Measurements from ENCODE around the gene XPO6. TPM values are rescaled to one million over a fixed set of nuclear protein-coding genes. Genes with fewer than 3 reads are reported as not detected.
A peak's percentile ranks its signal among the peaks of the same experiment; 100 is the strongest.
"Not testable (repeated sequence)": the region's sequence is repeated elsewhere in the genome, so short reads cannot be mapped to it uniquely, and the experiment has no call there.

XPO6 gene
- total and polyA plus RNA-seq, 2 donors: 67.9 to 161 TPM

DNA sequence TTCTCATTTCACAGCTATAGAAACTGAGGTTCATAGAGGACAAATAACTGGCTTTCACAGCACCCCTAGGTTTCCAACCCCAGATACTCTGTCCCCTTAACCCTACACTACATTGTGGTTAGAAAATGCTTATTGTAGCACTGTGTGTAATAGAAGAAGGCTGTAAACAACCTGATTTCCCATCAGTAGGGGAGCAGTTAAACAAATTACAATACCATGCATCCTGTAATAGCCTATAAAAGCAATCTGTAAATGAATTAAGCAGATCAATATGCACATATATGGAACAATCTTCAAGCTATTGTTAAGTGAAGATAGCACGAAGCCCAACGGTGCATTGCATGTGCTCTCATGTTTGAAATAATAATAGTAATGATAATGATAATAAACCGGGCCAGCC lies 39.2 kb upstream of the XPO6 start:
- Histone ChIP-seq H3K9me3 (ENCODE audit: control insufficient read depth in 2 of 2, insufficient read depth in 1 of 2, low read length in 1 of 2) (no peaks in the 10 kb centered on the region), H3K27me3 (ENCODE audit: control insufficient read depth in 2 of 2, insufficient read depth in 1 of 2, low read length in 1 of 2) (peaks cover 0 to 2% of the 10 kb centered on the region in 2 donors), H3K36me3 (ENCODE audit: control insufficient read depth in 2 of 2, insufficient read depth in 2 of 2, low read length in 1 of 2) (no peaks in the 10 kb centered on the region), H3K4me1 (ENCODE audit: control insufficient read depth in 2 of 2, insufficient read depth in 2 of 2, low read length in 2 of 2) (no peaks in the 10 kb centered on the region), H3K27ac (ENCODE audit: low read depth in 1 of 2, low read length in 1 of 2) (no peak overlapping the region), H3K4me3 (ENCODE audit: low read length in 2 of 2) (no peak overlapping the region)
- WGBS: 77% methylated on average over 3 of the region's 3 CpGs
- DNase-seq (ENCODE audit: low read depth in 6 of 9, low spot score in 9 of 9): no peak

DNA sequence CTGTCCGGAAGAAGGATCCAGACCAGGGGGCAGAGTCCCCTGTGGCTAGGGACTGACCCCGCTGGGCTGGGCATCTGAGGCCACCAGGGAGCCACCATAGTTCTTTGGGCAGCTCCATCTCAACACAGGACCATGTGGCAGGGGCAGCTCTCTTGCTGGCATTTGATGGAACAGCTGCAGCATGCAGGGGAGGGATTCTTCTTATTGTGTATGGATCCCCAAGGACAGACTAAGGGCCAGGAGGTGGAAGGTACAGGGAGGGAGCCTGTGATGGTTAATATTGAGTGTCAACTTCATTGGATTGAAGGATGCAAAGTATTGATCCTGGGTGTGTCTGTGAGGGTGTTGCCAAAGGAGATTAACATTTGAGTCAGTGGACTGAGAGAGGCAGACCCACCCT lies 37.7 kb upstream of the XPO6 start:
- WGBS: 84% methylated on average over 2 of the region's 2 CpGs
- H3K27ac ChIP-seq (ENCODE audit: low read depth in 1 of 2, low read length in 1 of 2); DNase-seq (ENCODE audit: low read depth in 6 of 9, low spot score in 9 of 9); H3K27me3 ChIP-seq (ENCODE audit: control insufficient read depth in 2 of 2, insufficient read depth in 1 of 2, low read length in 1 of 2); H3K36me3 ChIP-seq (ENCODE audit: control insufficient read depth in 2 of 2, insufficient read depth in 2 of 2, low read length in 1 of 2); H3K4me3 ChIP-seq (ENCODE audit: low read length in 2 of 2); H3K4me1 ChIP-seq (ENCODE audit: control insufficient read depth in 2 of 2, insufficient read depth in 2 of 2, low read length in 2 of 2); H3K9me3 ChIP-seq (ENCODE audit: control insufficient read depth in 2 of 2, insufficient read depth in 1 of 2, low read length in 1 of 2): not testable (repeated sequence)

DNA sequence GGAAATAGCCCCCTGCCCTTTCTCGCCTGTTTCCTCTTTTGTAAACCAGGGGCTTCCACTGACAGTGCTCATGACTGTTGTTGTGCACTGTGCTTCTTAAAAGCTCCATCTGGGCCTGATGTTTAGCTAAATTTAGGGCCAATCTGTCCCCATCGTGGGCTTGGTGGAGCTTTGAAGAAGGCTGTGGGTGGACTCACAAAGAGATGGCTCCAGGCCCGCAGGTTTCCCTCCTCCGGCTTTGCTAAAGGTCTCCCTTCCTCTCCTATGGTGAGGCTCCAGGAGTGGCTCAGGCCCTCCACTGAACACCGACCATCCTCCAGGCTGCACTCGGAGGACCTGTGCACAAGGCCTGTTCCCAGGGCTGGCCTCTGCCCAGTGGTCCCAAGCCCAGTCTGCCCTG lies 30.2 kb upstream of the XPO6 start:
- Histone ChIP-seq H3K4me3 (ENCODE audit: low read length in 2 of 2) (no peak overlapping the region), H3K27me3 (ENCODE audit: control insufficient read depth in 2 of 2, insufficient read depth in 1 of 2, low read length in 1 of 2) (no peaks in the 10 kb centered on the region), H3K9me3 (ENCODE audit: control insufficient read depth in 2 of 2, insufficient read depth in 1 of 2, low read length in 1 of 2) (peaks cover 0 to 2% of the 10 kb centered on the region in 2 donors), H3K27ac (ENCODE audit: low read depth in 1 of 2, low read length in 1 of 2) (no peak overlapping the region), H3K36me3 (ENCODE audit: control insufficient read depth in 2 of 2, insufficient read depth in 2 of 2, low read length in 1 of 2) (no peaks in the 10 kb centered on the region), H3K4me1 (ENCODE audit: control insufficient read depth in 2 of 2, insufficient read depth in 2 of 2, low read length in 2 of 2) (no peaks in the 10 kb centered on the region)
- no peak for DNase-seq (ENCODE audit: low read depth in 6 of 9, low spot score in 9 of 9)
- 94% methylated on average over 6 of the region's 6 CpGs for WGBS

DNA sequence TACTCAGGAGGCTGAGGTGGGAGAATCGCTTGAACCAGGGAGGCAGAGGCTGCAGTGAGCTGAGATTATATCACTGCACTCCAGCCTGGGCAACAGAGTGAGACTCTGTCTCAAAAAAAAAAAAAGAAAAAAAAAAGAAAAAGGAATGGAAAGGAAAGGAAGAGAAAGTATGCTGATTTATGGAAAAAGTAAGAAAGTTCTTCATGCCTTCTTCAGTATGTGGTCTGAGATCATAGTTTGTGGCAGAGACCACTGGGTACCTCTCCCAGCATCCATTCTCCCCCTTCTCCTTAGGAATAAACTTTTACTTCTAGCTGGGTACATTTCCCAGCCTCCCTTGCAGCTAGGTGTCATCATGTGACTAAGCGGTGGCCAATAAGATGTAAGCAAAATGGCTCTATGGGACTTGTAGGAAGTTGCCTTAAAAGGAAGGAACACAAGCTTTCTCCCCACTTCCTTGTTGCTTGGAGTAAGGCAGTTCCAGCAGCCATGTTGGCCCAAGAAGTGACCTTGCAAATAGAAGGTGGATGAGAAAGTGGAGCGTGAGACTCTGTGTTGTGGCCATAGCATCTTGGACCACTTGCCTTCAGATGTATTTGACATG lies 26.1 kb upstream of the XPO6 start:
- no peaks in the 10 kb centered on the region for H3K36me3 ChIP-seq (ENCODE audit: control insufficient read depth in 2 of 2, insufficient read depth in 2 of 2, low read length in 1 of 2)
- DNase-seq (ENCODE audit: low read depth in 6 of 9, low spot score in 9 of 9): no peak
- 99% methylated on average over 3 of the region's 3 CpGs for WGBS
- H3K4me3 ChIP-seq (ENCODE audit: low read length in 2 of 2): no peak overlapping the region
- H3K27ac ChIP-seq (ENCODE audit: low read depth in 1 of 2, low read length in 1 of 2): no peak overlapping the region
- no peaks in the 10 kb centered on the region for H3K4me1 ChIP-seq (ENCODE audit: control insufficient read depth in 2 of 2, insufficient read depth in 2 of 2, low read length in 2 of 2)
- peaks cover 0 to 2% of the 10 kb centered on the region in 2 donors for H3K9me3 ChIP-seq (ENCODE audit: control insufficient read depth in 2 of 2, insufficient read depth in 1 of 2, low read length in 1 of 2)
- no peaks in the 10 kb centered on the region for H3K27me3 ChIP-seq (ENCODE audit: control insufficient read depth in 2 of 2, insufficient read depth in 1 of 2, low read length in 1 of 2)

DNA sequence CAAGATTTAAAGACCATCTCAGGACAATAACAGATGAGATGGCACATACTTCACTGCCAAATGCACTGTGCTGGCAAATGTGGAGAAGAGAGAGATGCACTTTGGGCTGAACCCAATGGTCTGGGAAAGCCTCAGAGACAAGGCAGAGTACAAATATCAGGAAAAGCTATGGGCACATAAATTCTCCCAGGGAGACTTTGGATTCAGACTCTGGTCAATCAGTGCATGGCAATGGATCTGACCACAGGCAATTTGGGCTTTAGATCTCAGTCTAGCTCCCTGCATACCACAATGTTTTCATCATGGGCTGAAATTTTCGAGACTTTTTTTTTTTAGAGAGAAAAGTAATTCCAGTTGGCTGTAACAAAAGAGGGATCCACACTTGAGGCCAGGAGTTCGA lies 20.0 kb upstream of the XPO6 start:
- H3K36me3 ChIP-seq (ENCODE audit: control insufficient read depth in 2 of 2, insufficient read depth in 2 of 2, low read length in 1 of 2): no peaks in the 10 kb centered on the region
- no peaks in the 10 kb centered on the region for H3K9me3 ChIP-seq (ENCODE audit: control insufficient read depth in 2 of 2, insufficient read depth in 1 of 2, low read length in 1 of 2)
- no peak overlapping the region for H3K4me3 ChIP-seq (ENCODE audit: low read length in 2 of 2)
- DNase-seq (ENCODE audit: low read depth in 6 of 9, low spot score in 9 of 9): no peak
- no peak overlapping the region for H3K27ac ChIP-seq (ENCODE audit: low read depth in 1 of 2, low read length in 1 of 2)
- no peaks in the 10 kb centered on the region for H3K27me3 ChIP-seq (ENCODE audit: control insufficient read depth in 2 of 2, insufficient read depth in 1 of 2, low read length in 1 of 2)
- H3K4me1 ChIP-seq (ENCODE audit: control insufficient read depth in 2 of 2, insufficient read depth in 2 of 2, low read length in 2 of 2): no peaks in the 10 kb centered on the region
- WGBS: 96% methylated on average over 2 of the region's 2 CpGs

DNA sequence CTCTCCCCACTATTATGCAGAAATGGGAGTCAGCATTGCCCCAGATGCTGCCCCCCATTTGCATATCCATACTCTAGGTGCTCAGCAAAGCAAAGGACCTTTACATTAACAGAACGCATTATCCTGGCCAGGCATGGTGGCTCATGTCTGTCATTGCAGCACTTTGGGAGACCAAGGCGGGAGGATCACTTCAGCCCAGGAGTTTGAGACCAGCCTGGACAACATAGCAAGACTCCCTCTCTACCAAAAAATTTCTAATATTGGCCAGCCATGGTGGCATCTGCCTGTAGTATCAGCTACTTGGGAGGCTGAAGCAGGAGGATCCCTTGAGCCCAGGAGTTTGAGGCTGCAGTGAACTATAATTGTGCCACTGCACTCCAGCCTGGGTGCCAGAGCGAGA lies 12.1 kb upstream of the XPO6 start:
- not testable (repeated sequence) for H3K27me3 ChIP-seq (ENCODE audit: control insufficient read depth in 2 of 2, insufficient read depth in 1 of 2, low read length in 1 of 2); H3K9me3 ChIP-seq (ENCODE audit: control insufficient read depth in 2 of 2, insufficient read depth in 1 of 2, low read length in 1 of 2); H3K4me1 ChIP-seq (ENCODE audit: control insufficient read depth in 2 of 2, insufficient read depth in 2 of 2, low read length in 2 of 2); H3K36me3 ChIP-seq (ENCODE audit: control insufficient read depth in 2 of 2, insufficient read depth in 2 of 2, low read length in 1 of 2); H3K27ac ChIP-seq (ENCODE audit: low read depth in 1 of 2, low read length in 1 of 2); H3K4me3 ChIP-seq (ENCODE audit: low read length in 2 of 2); DNase-seq (ENCODE audit: low read depth in 6 of 9, low spot score in 9 of 9)
- WGBS: 95% methylated on average over 3 of the region's 3 CpGs

DNA sequence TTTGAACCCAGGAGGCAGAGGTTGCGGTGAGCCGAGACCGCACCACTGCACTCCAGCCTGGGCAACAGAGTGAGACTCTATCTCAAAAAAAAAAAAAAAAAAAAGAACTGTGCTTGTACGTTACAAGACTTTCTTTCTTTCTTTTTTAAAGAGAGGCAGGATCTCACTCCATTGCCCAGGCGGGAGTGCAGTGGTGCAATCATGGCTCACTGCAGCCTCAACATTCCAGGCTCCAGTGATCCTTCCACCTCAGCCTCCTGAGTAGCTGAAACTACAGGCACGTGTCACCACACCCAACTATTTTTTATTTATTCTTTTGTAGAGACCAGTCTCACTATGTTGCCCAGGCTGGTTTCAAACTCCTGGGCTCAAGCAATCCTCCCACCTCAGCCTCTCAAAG lies 8.0 kb upstream of the XPO6 start:
- not testable (repeated sequence) for DNase-seq (ENCODE audit: low read depth in 6 of 9, low spot score in 9 of 9); H3K4me1 ChIP-seq (ENCODE audit: control insufficient read depth in 2 of 2, insufficient read depth in 2 of 2, low read length in 2 of 2); H3K9me3 ChIP-seq (ENCODE audit: control insufficient read depth in 2 of 2, insufficient read depth in 1 of 2, low read length in 1 of 2); H3K27me3 ChIP-seq (ENCODE audit: control insufficient read depth in 2 of 2, insufficient read depth in 1 of 2, low read length in 1 of 2); H3K4me3 ChIP-seq (ENCODE audit: low read length in 2 of 2); H3K27ac ChIP-seq (ENCODE audit: low read depth in 1 of 2, low read length in 1 of 2); H3K36me3 ChIP-seq (ENCODE audit: control insufficient read depth in 2 of 2, insufficient read depth in 2 of 2, low read length in 1 of 2)
- 95% methylated on average over 6 of the region's 6 CpGs for WGBS

DNA sequence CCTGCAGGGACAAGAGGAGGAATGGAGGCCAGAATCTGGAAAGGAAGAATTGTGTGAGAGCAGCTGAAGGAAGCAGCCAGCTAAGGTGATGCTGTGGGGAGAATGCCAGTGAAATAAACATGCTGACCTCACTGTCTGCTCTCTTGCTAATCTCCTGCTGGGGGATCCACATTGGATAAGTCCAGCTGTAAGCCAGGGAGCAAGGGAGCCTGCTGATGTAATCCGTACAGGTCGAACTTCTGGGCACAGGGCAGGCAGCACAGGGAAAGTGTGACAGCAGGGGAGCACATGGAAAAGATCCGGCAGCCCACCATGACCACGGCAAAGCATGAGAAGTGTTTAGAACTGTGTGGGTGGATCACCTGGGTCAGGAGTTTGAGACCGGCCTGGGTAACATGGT lies 7.5 kb upstream of the XPO6 start:
- no peaks in the 10 kb centered on the region for H3K27me3 ChIP-seq (ENCODE audit: control insufficient read depth in 2 of 2, insufficient read depth in 1 of 2, low read length in 1 of 2)
- no peaks in the 10 kb centered on the region for H3K9me3 ChIP-seq (ENCODE audit: control insufficient read depth in 2 of 2, insufficient read depth in 1 of 2, low read length in 1 of 2)
- H3K4me1 ChIP-seq (ENCODE audit: control insufficient read depth in 2 of 2, insufficient read depth in 2 of 2, low read length in 2 of 2): no peaks in the 10 kb centered on the region
- no peak for DNase-seq (ENCODE audit: low read depth in 6 of 9, low spot score in 9 of 9)
- H3K27ac ChIP-seq (ENCODE audit: low read depth in 1 of 2, low read length in 1 of 2): no peak overlapping the region
- no peak overlapping the region for H3K4me3 ChIP-seq (ENCODE audit: low read length in 2 of 2)
- H3K36me3 ChIP-seq (ENCODE audit: control insufficient read depth in 2 of 2, insufficient read depth in 2 of 2, low read length in 1 of 2): no peaks in the 10 kb centered on the region
- WGBS: 98% methylated on average over 5 of the region's 5 CpGs

DNA sequence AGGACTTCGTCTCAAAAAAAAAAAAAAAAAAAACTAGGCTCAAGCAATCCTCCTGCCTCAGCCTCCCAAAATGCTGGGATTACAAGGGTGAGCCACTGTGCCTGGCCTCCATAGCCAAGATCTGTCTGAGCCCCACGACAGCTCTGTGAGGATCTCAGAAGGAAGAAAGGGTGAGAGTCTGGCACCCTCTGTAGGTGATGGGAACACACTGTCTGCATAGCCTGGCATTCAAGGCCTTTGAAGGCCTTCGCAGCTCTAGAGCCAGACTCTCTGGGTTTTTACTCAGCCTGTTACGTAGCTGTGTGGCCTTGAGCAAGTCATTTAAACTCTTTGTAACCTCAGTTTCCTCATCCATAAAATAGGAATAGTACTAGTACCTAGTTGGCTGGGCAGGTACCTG lies 6.3 kb upstream of the XPO6 start:
- Histone ChIP-seq H3K4me3 (ENCODE audit: low read length in 2 of 2) (no peak overlapping the region), H3K27ac (ENCODE audit: low read depth in 1 of 2, low read length in 1 of 2) (no peak overlapping the region), H3K36me3 (ENCODE audit: control insufficient read depth in 2 of 2, insufficient read depth in 2 of 2, low read length in 1 of 2) (no peaks in the 10 kb centered on the region), H3K4me1 (ENCODE audit: control insufficient read depth in 2 of 2, insufficient read depth in 2 of 2, low read length in 2 of 2) (no peaks in the 10 kb centered on the region), H3K27me3 (ENCODE audit: control insufficient read depth in 2 of 2, insufficient read depth in 1 of 2, low read length in 1 of 2) (no peaks in the 10 kb centered on the region), H3K9me3 (ENCODE audit: control insufficient read depth in 2 of 2, insufficient read depth in 1 of 2, low read length in 1 of 2) (no peaks in the 10 kb centered on the region)
- WGBS: 71% methylated on average over 4 of the region's 4 CpGs
- peak in 7 of 9 donors; percentile 37 to 82 (median 57) for DNase-seq (ENCODE audit: low read depth in 6 of 9, low spot score in 9 of 9)

DNA sequence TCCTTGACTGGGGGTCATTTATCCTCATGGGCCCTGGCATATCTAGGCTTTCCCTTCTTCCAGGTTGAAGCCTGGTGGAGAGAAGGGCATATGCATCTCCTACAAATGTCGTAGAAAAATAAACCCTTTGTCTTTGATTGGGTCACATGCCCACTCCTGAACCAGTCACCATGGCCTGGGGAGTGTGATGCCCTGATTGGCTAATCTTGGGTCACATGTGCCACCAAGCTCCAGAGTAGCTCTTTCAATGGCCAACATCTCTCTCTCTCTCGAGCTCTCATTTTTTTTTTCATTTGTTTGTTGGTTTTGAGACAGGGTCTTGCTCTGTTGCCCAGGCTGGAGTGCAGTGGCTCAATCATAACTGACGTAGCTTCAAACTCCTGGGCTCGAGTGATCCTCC lies 5.6 kb upstream of the XPO6 start:
- Histone ChIP-seq H3K27ac (ENCODE audit: low read depth in 1 of 2, low read length in 1 of 2) (no peak overlapping the region), H3K9me3 (ENCODE audit: control insufficient read depth in 2 of 2, insufficient read depth in 1 of 2, low read length in 1 of 2) (no peaks in the 10 kb centered on the region), H3K4me3 (ENCODE audit: low read length in 2 of 2) (no peak overlapping the region), H3K4me1 (ENCODE audit: control insufficient read depth in 2 of 2, insufficient read depth in 2 of 2, low read length in 2 of 2) (peaks cover 0 to 3% of the 10 kb centered on the region in 2 donors), H3K36me3 (ENCODE audit: control insufficient read depth in 2 of 2, insufficient read depth in 2 of 2, low read length in 1 of 2) (no peaks in the 10 kb centered on the region), H3K27me3 (ENCODE audit: control insufficient read depth in 2 of 2, insufficient read depth in 1 of 2, low read length in 1 of 2) (no peaks in the 10 kb centered on the region)
- whole genome bisulfite sequencing: 94% methylated on average over 4 of the region's 4 CpGs
- no peak for DNase-seq (ENCODE audit: low read depth in 6 of 9, low spot score in 9 of 9)

Data from thymus (tissue), 11 donors.